Erythroblast (primary cell): ENCODE data around the gene FAM3A.
"Not testable (repeated sequence)": the region's sequence is repeated elsewhere in the genome, so short reads cannot be mapped to it uniquely, and the experiment has no call there.

ENCODE experiments used
- GATA1 ChIP-seq: IDR thresholded peaks from 2 replicates; pipeline ENCODE4 v1.6.1; 2011; ENCODE audit warnings: low read depth, mild to moderate bottlenecking, control low read depth, low read length, moderate library complexity
- POLR2A ChIP-seq: IDR thresholded peaks from 2 replicates; pipeline ENCODE4 v1.6.1; 2011; ENCODE audit warnings: mild to moderate bottlenecking, low read length

DNA sequence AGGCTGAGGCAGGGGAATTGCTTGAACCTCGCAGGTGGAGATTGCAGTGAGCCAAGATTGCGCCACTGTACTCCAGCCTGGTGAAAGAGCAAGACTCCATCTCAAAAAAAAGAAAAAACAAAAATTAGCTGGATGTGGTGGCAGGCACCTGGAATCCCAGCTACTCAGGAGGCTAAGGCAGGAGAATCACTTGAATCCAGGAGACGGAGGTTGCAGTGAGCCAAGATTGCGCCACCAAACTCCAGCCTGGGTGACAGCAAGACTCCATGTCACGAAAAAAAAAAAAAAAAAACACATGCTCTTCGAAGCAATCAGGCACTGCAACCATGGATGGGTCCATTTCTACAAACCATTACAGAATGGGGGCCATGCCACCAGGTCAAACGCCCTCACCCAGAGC lies 24.3 kb upstream of the FAM3A start:
- TF ChIP-seq POLR2A, GATA1: not testable (repeated sequence)
